SU-DHL-6 (cell line): ENCODE data around the gene ALOX5AP.

Experiments used
- H2AFZ ChIP-seq: fragments of 200-600 bp; sonication (generic); 2 replicates; pipeline ENCODE4 v1.6.1; 2014; ENCODE audit warnings: low read depth, mild to moderate bottlenecking, moderate library complexity, mixed read lengths, antibody characterized with exemption, low read length; ENCODE audit not compliant: severe bottlenecking
- H3F3A ChIP-seq: fragments of 200-600 bp; shearing (Covaris generic); 2 replicates; pipeline ENCODE4 v1.6.0; 2016; ENCODE audit warnings: antibody characterized with exemption, mild to moderate bottlenecking; ENCODE audit not compliant: insufficient read depth
- H3K27ac ChIP-seq: fragments of 200-600 bp; sonication (generic); 2 replicates; pipeline ENCODE4 v1.5.1; 2016; ENCODE audit warnings: low read depth, mild to moderate bottlenecking, low read length, moderate library complexity, mixed read lengths
- H3K27me3 ChIP-seq: fragments of 200-600 bp; sonication (generic), shearing (Covaris generic); 2 replicates; pipeline ENCODE4 v1.6.0; 2014; ENCODE audit warnings: mild to moderate bottlenecking, low read length
- H3K36me3 ChIP-seq: fragments of 200-600 bp; sonication (generic); 2 replicates; pipeline ENCODE4 v1.6.1; 2014; ENCODE audit warnings: mild to moderate bottlenecking, low read length, mixed read lengths
- H3K4me2 ChIP-seq: fragments of 300-600, 200-600 bp; shearing (Covaris generic), sonication (generic); 2 replicates; pipeline ENCODE4 v1.6.0; 2014; ENCODE audit warnings: low read length, low read depth, mild to moderate bottlenecking; ENCODE audit not compliant: poor library complexity, severe bottlenecking
- H3K4me3 ChIP-seq: fragments of 200-600 bp; sonication (generic); 2 replicates; pipeline ENCODE4 v1.5.1; 2014; ENCODE audit warnings: antibody characterized with exemption, low read length, mild to moderate bottlenecking, mixed read lengths; ENCODE audit not compliant: insufficient read depth, poor library complexity, severe bottlenecking
- H3K79me2 ChIP-seq: fragments of 200-600 bp; sonication (generic); 2 replicates; pipeline ENCODE4 v1.6.1; 2014; ENCODE audit warnings: mild to moderate bottlenecking, low read length, moderate library complexity; ENCODE audit not compliant: insufficient read depth
- H3K9ac ChIP-seq: fragments of 200-600 bp; sonication (generic); 2 replicates; pipeline ENCODE4 v1.7.0; 2014; ENCODE audit warnings: mild to moderate bottlenecking, low read length
- H3K9me2 ChIP-seq: fragments of 200-600 bp; sonication (generic); replicated peaks from 2 replicates; pipeline ENCODE4 v1.6.1; 2014; ENCODE audit warnings: low read length; ENCODE audit not compliant: insufficient read depth
- H3K9me3 ChIP-seq: fragments of 200-600 bp; sonication (generic); 2 replicates; pipeline ENCODE4 v1.6.1; 2014; ENCODE audit warnings: low read length, mixed read lengths; ENCODE audit not compliant: insufficient read depth
- H4K20me1 ChIP-seq: fragments of 200-600 bp; sonication (generic); 2 replicates; pipeline ENCODE4 v1.6.1; 2014; ENCODE audit warnings: low read depth, mild to moderate bottlenecking, antibody characterized with exemption, low read length, moderate library complexity, mixed read lengths
- EZH2phosphoT487 ChIP-seq: fragments of 200-600 bp; sonication (generic), shearing (Covaris generic); conservative IDR thresholded peaks from 2 replicates; pipeline ENCODE4 v1.6.1; 2018; ENCODE audit warnings: mild to moderate bottlenecking, antibody characterized with exemption, low read length, moderate library complexity, mixed read lengths
- TF ChIP-seq, protein P1 (sequence below): fragments of 200-600 bp; sonication (generic); IDR thresholded peaks from one replicate; pipeline ENCODE4 v1.5.1; 2017; ENCODE audit warnings: antibody characterized with exemption, mild to moderate bottlenecking, low read length, moderate library complexity; ENCODE audit not compliant: insufficient read depth, poor library complexity, severe bottlenecking

The ALOX5AP gene

DNA sequence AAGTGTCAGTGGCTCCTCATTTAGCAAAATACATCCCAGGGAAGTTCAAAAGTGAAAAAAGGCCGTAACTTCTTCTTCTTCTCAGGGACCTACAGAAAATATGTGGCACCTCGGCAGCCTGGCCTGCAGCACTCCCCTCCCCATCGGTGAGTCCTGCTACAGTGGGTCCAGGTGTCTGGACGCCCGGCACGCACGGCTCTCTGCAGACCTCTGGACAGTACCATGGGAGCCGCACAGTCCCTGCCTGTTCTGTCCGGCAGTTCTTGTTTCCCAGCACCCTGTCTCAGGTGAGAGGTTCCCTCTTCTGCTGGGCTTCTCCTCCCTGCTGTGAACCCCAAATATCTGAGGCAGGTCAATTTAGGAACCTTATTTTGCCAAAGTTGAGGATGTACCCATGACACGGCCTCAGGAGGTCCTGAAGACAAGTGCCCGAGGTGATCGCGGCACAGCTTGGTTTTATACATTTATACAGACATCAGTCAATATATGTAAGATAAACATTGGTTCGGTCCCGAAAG lies 36.8 kb upstream of the ALOX5AP start:
- Histone ChIP-seq H3K9me2 (no peaks in the 10 kb centered on the region), H3K9me3 (no peaks in the 10 kb centered on the region), H3K36me3 (no peaks in the 10 kb centered on the region), H3F3A (no peaks in the 10 kb centered on the region), H4K20me1 (no peaks in the 10 kb centered on the region), H3K79me2 (no peaks in the 10 kb centered on the region), H3K4me3 (no peak overlapping the region), H3K27me3 (no peaks in the 10 kb centered on the region), H3K27ac (no peak overlapping the region), H3K9ac (no peak overlapping the region), H3K4me2 (no peak overlapping the region), H2AFZ (no peak overlapping the region)
- TF ChIP-seq EZH2phosphoT487, result no peak
- TF ChIP-seq, protein P1, sequence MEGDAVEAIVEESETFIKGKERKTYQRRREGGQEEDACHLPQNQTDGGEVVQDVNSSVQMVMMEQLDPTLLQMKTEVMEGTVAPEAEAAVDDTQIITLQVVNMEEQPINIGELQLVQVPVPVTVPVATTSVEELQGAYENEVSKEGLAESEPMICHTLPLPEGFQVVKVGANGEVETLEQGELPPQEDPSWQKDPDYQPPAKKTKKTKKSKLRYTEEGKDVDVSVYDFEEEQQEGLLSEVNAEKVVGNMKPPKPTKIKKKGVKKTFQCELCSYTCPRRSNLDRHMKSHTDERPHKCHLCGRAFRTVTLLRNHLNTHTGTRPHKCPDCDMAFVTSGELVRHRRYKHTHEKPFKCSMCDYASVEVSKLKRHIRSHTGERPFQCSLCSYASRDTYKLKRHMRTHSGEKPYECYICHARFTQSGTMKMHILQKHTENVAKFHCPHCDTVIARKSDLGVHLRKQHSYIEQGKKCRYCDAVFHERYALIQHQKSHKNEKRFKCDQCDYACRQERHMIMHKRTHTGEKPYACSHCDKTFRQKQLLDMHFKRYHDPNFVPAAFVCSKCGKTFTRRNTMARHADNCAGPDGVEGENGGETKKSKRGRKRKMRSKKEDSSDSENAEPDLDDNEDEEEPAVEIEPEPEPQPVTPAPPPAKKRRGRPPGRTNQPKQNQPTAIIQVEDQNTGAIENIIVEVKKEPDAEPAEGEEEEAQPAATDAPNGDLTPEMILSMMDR, result no peak

DNA sequence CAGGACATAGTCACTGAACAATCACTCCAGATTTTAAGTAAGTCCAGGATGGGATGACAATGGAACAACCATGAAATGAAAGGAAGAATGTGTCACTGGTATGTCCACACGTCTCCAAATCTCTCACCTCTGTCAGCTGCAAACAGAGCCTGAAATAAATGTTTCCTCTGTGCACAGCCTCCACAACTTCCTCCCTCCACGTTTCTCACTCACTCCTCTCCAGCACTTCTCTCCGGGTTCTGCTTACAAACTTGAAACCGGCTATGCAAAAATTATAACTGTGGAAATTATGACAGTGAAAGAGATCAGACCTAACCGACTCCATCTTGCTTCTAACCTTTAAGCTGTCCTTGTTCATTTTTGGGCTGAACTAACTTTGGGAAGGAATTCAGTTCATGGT lies 35.0 kb upstream of the ALOX5AP start:
- Histone ChIP-seq H3F3A (no peaks in the 10 kb centered on the region), H3K9me2 (no peaks in the 10 kb centered on the region), H3K9ac (no peak overlapping the region), H3K79me2 (no peaks in the 10 kb centered on the region), H3K4me3 (no peak overlapping the region), H3K27ac (no peak overlapping the region), H4K20me1 (no peaks in the 10 kb centered on the region), H3K4me2 (no peak overlapping the region), H3K36me3 (no peaks in the 10 kb centered on the region), H3K9me3 (no peaks in the 10 kb centered on the region), H3K27me3 (no peaks in the 10 kb centered on the region), H2AFZ (no peak overlapping the region)
- TF ChIP-seq, protein P1, result no peak
- TF ChIP-seq EZH2phosphoT487, result no peak

DNA sequence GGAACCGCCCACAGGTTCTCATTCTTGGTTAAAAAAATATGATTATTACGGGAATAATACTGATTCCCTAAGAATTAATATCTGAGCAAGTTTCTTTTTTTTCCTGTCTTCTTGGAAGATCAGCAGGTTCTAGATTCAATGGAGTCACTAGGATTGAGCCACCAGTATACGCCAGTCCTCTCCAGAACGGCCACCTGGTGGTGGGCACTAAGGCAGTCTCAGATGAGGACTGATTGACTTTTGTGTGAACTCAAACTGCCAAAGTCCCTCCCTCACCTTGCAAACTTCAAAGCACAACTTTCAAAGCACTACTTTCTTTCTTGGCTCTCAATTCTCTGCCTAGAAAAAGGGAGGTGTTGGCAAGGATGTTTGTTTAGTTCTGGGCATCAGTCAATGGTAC lies 33.3 kb upstream of the ALOX5AP start:
- H3K27me3 ChIP-seq, result no peaks in the 10 kb centered on the region
- no peak overlapping the region for H3K9ac ChIP-seq
- H3K9me3 ChIP-seq, result no peaks in the 10 kb centered on the region
- no peak overlapping the region for H2AFZ ChIP-seq
- H3K79me2 ChIP-seq, result no peaks in the 10 kb centered on the region
- no peak overlapping the region for H3K27ac ChIP-seq
- H3K4me2 ChIP-seq, result no peak overlapping the region
- H3K9me2 ChIP-seq, result no peaks in the 10 kb centered on the region
- H3K4me3 ChIP-seq, result no peak overlapping the region
- H3F3A ChIP-seq, result no peaks in the 10 kb centered on the region
- H3K36me3 ChIP-seq, result no peaks in the 10 kb centered on the region
- H4K20me1 ChIP-seq, result no peaks in the 10 kb centered on the region
- TF ChIP-seq, protein P1, result no peak
- no peak for TF ChIP-seq EZH2phosphoT487
